Raji (cell line): Measurements from ENCODE around the gene PLPP3.

ENCODE experiments used
- POLR2A ChIP-seq: IDR thresholded peaks from 2 replicates; pipeline ENCODE4 v1.6.1; 2011; ENCODE audit warnings: low read depth, low read length, control low read depth; ENCODE audit not compliant: insufficient read depth

PLPP3 gene

GRCh38 chr1:56456435-56457101, 122.8 kb downstream of the PLPP3 start:
- no peak for TF ChIP-seq POLR2A

GRCh38 chr1:56453417-56454078, 125.8 kb downstream of the PLPP3 start:
- no peak for TF ChIP-seq POLR2A

GRCh38 chr1:56453016-56453415, 126.3 kb downstream of the PLPP3 start:
- no peak for TF ChIP-seq POLR2A

GRCh38 chr1:56452027-56453011, 127.0 kb downstream of the PLPP3 start:
- no peak for TF ChIP-seq POLR2A

GRCh38 chr1:56451491-56451890, 127.9 kb downstream of the PLPP3 start:
- no peak for TF ChIP-seq POLR2A

GRCh38 chr1:56450004-56450666, 129.2 kb downstream of the PLPP3 start:
- no peak for TF ChIP-seq POLR2A

- no peak for TF ChIP-seq POLR2A
Measured at GRCh38 chr1:56448529-56449300, 130.6 kb downstream of the PLPP3 start.

GRCh38 chr1:56447823-56448222, 131.5 kb downstream of the PLPP3 start:
- TF ChIP-seq POLR2A, result no peak

- no peak for TF ChIP-seq POLR2A
Measured at GRCh38 chr1:56446531-56447098, 132.7 kb downstream of the PLPP3 start.

- TF ChIP-seq POLR2A, result no peak
Measured at GRCh38 chr1:56444960-56445646, 134.3 kb downstream of the PLPP3 start.
